ENCODE measurements around the gene ABCD1.
A peak's percentile ranks its signal among the peaks of the same experiment; 100 is the strongest.

ABCD1 gene

DNA sequence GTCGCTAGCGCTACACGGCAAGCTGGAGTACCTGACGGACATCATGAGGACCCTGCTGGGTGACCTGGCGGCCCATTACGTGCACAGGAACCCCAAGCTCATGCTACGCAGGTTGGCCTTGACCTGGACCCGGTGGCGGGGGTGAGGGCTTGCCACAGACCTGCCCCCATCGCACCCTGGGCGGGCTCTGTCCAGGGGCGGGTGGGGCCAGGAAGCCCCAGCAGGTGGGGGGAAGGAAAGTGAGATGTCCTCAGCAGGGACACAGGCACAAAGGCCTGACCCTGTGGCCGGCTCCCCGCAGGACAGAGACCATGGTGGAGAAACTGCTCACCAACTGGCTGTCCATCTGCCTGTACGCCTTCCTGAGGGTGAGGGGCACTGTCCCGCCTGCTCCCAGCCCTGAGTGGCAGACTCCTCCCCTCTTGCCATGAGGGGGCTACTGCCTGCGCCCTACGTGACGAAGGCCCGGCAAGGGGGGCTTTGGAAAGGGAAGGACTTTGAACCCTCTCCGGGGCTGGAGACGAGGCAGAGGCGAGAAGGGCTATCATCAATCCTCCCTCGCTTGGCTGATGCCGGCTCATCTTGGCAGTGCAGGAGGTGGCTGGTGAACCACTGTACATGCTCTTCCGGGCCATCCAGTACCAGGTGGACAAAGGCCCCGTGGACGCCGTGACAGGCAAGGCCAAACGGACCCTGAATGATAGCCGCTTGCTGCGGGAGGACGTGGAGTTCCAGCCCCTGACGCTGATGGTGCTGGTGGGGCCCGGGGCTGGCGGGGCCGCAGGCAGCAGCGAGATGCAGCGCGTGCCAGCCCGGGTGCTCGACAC, 50.9 kb downstream of the ABCD1 start:
- no peak for DNase-seq

DNA sequence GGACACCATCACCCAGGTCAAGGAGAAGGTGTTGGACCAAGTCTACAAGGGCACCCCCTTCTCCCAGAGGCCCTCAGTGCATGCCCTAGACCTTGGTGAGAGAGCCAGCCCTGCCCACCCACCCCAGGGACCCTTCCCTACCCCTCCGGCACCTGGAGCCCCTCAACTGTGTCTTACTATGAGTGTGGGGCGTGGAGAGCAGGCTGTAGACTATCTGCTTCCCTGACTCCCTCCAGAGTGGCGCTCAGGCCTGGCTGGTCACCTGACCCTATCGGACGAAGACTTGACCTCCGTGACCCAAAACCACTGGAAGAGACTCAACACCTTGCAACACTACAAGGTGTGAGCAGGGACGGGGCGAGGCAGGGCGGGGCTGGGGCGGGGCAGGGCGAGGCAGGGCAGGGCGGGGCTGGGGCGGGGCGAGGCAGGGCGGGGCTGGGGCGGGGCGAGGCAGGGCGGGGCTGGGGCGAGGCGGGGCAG, 51.5 kb downstream of the ABCD1 start:
- no peak for DNase-seq

DNA sequence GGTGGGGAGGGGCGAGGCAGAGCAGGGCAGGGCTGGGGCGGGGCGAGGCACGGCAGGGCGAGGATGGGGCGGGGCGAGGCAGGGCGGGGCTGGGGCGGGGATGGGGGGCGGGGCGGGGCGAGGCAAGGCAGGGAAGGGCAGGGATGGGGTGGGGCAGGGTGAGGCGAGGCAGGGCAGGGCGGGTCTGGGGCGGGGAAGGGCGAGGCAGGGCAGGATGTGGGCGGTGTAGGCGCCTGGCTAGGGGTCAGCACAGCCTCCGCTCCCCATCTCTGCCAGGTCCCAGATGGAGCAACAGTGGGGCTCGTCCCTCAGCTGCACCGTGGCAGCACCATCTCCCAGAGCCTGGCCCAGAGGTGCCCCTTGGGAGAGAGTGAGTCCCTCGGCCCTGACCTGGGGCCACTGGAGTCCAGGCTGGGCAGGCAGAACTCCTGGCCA, 52.0 kb downstream of the ABCD1 start:
- peak; percentile 22 for DNase-seq

DNA sequence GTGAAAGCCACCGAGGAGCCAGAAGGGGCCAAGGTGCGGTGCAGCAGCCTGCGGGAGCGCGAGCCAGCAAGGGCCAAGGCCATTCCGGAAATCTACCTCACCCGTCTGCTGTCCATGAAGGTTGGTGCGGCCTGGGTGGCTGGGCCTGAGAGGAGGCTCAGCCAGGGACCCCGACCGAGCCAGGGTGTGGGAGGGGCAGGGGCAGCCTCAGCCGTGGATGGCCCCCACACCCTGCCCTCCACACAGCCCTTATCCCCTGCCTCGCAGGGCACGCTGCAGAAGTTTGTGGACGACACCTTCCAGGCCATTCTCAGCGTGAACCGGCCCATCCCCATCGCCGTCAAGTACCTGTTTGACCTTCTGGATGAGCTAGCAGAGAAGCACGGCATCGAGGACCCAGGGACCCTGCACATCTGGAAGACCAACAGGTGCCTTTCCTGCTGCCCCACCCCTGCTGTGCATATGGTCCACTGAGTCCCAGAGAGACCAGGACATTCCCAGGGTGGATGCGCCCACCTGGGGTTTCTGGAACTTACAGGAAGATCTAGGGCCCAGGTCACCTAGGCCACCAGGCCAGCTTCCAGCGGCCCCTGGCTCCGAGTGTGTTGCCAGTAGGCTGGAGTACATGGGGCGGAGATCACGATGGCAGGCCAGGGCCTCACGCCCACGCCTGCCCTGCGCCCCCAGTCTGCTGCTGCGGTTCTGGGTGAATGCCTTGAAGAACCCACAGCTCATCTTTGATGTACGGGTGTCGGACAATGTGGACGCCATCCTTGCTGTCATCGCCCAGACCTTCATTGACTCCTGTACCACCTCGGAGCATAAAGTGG, 52.8 kb downstream of the ABCD1 start:
- DNase-seq, result no peak

DNA sequence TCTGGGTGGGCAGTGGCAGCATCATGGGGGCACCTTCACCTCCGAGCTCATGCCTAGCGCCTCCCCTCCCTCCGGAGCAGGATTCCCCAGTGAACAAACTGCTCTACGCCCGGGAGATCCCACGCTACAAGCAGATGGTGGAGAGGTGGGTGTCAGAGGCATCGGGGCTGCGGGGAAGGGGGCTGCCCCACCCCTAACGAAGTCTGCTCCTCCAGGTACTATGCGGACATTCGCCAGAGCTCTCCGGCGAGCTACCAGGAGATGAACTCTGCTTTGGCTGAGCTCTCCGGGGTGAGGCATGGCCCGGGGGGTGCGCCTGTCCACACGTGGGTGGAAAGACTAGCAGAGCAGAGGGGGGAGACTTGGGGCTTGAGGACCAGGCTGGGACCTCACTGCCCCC, 53.5 kb downstream of the ABCD1 start:
- no peak for DNase-seq

DNA sequence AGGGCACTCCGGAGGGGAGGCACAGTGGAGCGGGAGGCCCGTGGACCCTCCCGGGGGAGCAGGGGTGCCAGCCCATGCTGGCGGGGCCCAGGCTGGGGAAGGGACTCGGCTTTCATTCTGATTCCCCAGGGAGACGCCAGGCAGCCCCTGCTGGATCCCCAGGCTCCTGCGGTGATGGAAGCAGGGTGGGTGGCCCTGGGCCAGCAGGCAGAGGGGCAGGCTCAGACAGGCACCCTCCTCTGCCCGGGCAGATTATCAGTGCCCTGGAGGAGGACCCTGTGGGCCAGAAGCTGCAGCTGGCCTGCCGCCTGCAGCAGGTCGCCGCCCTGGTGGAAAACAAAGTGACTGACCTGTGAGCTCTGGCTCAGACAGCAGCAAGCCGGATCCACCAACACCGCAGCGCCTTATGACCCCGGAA, 54.0 kb downstream of the ABCD1 start:
- DNase-seq, result no peak

DNA sequence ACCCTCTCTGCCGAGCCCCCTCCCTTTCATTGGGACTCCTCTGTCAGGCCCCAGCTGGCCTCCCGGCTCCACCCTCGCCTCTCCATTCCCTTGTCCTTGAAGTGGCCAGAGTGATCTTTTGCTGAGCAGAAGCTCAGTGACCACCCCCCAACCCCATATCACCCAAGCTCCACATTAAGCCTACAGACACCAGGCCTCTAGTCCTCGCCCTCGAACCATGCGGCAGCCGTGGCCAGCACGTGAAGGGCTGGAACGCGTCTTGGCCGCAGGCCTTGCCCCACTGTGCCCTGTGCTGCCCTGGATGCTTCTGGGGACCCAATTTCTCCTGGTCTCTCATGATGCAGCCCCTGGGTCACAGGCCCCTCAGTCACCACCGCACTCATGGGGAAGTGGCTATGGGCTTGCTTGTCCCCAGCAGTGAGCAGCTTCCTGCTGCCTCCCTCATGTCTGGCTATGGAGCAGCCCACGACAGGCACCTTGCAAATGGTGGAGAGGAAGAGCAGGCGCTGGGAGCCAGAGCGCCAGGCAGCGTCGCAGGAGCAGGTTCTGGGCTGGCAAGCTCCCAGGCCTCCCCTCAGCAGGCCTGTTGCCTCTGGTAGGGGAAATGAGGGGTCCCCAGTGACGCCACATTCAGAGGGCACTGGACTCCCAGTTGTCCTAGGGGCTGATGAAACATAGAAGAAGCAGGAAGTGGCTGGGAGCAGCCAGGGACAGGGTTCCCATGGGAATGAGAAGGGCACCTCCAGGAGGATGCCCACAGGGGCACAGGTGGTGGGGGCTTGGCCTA, 55.4 kb downstream of the ABCD1 start:
- DNase-seq, result no peak

DNA sequence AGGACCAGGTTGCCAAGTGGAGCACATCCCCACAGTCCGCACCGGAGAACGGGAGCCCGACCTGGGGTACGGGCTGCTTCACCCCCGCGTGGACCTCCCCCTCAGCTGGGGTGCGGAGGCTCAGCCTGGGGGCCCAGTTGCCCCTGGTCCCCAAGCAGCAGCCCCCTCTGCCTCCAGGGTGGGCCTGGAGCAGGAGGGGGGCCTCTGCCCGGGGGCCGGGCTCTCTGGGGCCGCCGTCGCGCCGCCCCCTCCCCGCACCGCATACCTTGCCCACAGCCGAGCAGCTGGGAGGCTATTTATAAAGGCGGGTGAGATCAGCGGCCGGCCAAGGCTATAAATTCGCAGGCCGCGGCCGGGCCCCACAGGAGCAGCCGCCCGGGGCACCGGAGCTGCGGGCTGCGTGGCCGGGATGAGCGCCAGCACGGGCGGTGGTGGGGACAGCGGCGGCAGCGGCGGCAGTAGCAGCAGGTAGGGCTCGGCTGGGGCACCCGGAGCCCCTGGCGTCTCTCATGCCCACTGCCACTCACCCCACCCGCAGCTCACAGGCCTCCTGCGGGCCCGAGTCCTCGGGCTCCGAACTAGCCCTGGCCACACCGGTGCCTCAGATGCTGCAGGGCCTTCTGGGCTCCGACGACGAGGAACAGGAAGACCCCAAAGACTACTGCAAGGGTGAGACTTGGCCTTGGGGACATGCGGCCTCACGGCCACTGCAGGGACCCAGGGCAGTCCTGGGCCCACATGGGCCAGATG, 56.2 kb downstream of the ABCD1 start, which contains the start of gene SRPK3:
TSS of gene SRPK3 (plus strand) at position 364 of the 750 bp plus-strand sequence. CDS start at position 410, 46 bp downstream.
- no peak for DNase-seq

DNA sequence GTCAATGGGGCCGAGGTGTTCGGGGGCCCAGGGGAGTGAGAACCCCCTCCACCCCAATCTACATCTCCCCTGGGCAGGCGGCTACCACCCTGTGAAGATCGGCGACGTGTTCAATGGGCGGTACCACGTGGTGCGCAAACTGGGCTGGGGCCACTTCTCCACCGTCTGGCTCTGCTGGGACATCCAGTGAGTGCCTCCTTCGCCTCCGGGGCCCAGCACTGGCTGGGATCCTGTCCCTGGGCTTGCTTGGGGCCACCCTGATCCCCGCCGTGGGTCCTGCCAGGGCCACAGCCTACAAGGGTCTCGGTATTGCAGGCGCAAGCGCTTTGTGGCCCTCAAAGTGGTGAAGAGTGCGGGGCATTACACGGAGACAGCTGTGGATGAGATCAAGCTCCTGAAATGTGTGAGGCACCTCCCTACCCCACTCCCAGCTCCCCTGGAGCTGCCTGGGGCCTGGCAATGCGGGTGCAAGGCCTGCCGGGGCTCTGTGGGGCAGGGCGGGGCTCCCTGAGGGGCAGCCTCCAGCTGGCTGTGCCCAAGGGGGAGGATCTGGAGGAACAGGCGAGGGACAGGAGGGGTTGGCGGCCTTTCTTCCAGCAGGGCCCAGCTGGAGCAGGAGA, 56.9 kb downstream of the ABCD1 start:
- DNase-seq, result no peak

DNA sequence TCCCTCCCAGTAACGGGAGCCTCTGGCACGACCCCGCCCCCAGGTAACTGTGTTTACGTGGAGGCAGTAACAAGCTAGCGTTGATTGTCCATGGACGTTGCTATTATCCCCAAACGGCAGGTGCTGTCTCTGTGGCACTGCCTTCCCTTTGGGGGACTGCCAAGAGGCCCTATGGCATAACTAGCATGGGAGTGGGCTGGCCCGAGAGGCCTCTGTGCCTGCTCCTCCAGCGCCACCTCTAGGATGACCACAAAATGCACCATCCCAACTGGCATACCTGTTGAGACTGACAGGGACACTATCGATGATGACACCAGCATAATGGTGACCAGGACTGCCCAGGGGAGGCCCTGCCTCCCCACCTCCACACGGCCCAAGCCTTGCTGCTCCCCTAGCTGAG, 57.7 kb downstream of the ABCD1 start:
- DNase-seq, result no peak

DNA sequence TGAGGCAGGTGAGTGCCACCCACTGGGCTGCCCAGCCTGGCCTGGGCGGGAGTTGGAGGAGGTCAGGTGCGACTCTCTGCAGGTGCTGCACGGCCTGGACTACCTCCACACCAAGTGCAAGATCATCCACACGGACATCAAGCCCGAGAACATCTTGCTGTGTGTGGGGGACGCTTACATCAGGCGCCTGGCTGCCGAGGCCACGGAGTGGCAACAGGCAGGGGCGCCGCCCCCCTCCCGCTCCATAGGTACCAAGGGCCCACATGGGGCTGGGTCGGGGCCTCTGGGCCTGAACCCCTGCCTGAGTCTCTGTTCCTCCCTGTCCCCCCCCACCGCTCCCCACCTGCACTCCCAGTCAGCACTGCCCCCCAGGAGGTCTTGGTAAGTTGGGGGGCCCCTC, 58.2 kb downstream of the ABCD1 start:
- DNase-seq, result no peak

DNA sequence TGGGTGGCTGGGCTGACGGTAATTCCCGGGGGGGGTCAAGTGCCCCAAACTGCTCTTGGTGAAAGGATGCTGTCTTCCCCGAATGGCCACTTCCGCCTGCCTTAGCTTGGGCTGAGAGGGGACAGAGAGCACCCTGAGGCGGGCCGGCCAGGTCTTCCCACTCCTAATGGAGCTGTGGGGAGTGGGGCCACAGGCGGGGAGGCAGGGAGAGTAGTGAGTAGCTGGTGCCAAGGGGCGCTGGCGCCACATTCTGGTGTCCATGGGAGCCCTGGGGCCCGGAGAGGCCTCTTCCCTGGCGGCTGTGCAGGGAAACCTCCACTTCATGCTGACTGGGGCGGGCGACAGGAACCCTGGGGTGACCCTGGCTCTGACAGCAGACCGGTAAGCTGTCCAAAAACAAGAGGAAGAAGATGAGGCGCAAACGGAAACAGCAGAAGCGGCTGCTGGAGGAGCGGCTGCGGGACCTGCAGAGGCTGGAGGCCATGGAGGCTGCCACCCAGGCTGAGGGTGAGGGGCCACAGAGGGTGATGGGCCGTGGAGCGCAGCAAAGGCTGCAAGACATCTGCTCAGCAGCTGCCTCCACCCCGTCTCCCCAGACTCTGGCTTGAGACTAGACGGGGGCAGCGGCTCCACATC, 58.8 kb downstream of the ABCD1 start:
- DNase-seq, result no peak

DNA sequence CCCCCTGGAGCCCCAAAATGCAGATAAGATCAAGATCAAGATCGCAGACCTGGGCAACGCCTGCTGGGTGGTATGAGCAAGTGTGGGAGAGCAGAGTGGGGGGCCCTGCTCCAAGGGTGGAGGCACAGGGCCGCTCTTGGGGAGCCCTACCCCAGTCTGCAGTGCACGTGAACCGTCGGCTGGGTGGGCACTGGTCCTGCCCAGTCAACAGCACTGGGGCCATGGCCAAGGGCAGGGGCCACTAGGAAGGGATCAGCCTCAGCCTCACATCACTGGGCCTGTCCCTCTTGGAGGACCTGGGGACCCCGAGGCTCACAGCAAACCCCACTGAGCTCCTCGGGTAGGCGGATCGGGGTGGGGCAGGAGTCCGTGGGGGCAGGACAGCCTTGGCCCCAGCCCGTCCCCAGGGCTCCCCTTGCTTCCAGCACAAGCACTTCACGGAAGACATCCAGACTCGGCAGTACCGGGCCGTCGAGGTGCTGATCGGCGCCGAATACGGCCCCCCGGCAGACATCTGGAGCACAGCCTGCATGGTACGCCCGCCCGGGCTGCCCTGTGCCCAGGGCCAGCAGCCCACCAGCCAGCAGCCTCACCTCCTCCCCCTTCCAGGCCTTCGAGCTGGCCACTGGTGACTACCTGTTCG, 59.8 kb downstream of the ABCD1 start:
- DNase-seq, result no peak

DNA sequence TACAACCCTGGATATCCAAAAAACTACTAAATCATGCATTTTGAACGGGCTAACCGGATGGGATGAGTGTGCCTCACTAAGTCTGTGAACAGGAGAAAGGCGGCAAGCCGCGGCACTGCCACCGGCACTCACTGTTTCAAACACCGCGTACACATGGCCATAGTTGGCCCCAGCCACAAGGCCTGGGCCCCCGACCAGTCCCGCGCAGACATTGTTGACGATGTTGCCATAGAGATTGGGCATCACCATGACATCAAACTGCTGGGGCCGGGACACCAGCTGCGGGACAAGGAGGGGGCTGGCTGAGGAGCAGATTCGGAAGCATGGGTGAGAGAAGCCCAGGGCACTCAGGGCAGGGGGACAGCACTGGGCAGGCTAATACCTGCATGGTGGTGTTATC, 62.0 kb downstream of the ABCD1 start:
- no peak for DNase-seq

DNA sequence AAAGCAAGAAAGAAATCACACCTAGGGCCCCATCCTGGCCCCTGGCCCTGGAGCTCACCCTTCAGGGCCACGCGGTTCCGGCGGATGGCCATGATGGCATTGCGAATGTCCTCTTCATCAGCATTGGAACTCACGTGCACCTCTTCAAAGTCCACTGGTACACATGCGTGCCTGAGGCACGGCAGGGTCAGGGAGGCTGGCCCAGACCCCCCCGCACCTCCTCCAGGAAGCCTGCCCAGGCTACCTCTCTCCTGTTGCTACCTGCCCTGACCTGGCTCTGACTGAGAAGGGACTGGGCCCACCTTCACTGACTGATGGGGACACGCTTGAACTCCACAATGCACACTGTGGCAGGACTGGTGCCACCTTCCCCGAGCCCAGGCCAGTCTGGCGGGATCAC, 65.0 kb downstream of the ABCD1 start:
- DNase-seq, result no peak

DNA sequence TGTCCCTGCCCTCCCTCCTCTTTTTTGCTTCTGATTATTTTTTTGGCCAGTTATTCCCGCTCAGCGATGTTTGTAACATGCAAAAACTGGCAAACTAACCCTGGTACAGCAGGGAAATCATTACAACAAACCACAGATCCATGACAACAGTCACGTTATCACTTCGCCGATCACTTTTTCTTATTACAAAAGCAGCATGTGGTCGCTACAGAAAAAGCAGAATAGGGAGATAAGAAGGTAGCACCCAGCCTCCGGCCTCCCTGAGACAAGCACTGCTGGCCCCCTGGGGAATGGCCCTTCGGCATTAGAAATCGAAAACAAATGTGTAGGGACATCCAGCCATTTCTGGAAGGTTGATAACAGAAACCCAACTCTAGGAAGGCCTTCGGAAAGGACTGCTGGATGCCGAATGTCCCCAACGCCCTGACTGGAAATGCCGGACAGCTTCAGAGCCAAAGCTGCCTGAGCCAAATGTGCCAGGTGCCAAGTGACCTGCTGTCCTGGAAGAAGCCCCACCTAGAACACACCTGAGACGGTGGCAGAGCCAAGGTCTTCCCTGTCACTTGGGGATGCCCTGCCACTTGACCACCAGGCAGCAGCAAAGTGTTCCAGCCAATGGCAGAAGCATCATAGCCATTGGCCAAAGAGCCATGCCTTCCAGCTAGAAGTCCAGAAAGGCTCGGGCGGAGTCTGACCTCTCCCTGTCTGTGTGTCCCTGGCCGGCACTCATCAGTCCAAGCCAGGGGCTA, 66.6 kb downstream of the ABCD1 start:
- no peak for DNase-seq

DNA sequence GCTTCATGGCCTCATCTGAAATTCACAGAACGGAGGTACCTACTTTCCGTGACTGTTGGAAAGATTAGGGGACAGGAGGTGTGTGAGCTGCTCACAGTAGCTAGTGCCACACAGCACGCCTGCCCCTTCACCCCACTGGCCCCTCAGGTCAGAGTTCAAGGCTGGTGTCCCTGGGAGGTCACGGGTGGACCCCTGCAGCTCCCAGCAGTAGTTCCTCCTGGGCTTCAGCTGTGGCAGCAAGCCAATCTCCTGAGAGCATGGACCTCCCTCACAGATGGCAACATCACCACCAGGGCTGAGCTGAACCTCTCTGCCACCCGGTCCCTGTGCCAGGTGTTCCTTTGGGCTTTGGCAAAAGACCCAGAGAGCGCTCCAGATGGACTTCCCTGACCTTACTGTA, 67.7 kb downstream of the ABCD1 start:
- no peak for DNase-seq

DNA sequence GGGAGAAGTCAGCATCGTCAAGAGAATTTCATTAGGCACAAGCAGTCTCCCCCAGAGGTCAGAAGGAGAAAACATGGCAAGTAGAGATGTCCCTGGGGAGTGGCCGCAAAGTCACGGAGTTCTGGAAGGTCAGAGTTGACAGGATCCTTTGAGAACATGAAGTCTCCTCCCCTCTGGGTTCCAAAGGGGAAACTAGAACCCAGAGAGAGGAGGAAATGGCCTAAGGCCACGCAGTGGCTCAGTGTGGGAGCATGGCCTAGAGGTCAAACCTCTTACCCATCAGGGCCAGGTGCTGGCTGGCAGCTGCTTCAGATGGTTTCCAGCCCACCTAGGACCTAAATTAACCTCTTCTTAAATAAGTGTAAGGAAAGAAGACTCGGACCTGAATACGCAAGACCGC, 68.6 kb downstream of the ABCD1 start:
- no peak for DNase-seq

Data from activated CD4-positive, alpha-beta T cell treated with anti-CD3 and anti-CD28 coated beads for 48 hours (primary cell).